NB4 (cell line): ENCODE data around the gene LDAH.

ENCODE experiments used
- DNase-seq: peaks from one replicate; pipeline ENCODE4 v3.0.0; 2010; ENCODE audit warnings: low read depth
- H3K4me3 ChIP-seq: one replicate; pipeline ENCODE4 v1.5.1; 2011; ENCODE audit warnings: mild to moderate bottlenecking, low read depth, low read length, moderate library complexity
- MAX ChIP-seq: IDR thresholded peaks from 2 replicates; pipeline ENCODE4 v1.6.1; 2011; ENCODE audit warnings: low read depth, low read length
- MYC ChIP-seq: IDR thresholded peaks from 2 replicates; pipeline ENCODE4 v1.6.1; 2011; ENCODE audit warnings: low read depth, low read length
- POLR2A ChIP-seq: IDR thresholded peaks from 2 replicates; pipeline ENCODE4 v1.6.1; 2011; ENCODE audit warnings: mild to moderate bottlenecking; ENCODE audit not compliant: insufficient read length; ENCODE audit errors: extremely low read depth
- TF ChIP-seq, protein P1 (sequence below): IDR thresholded peaks from one replicate; pipeline ENCODE4 v1.5.1; 2012; ENCODE audit warnings: low read depth, low read length

The LDAH gene

GRCh38 chr2:20693317-20693716 is 129.6 kb downstream of the LDAH start:
- TF ChIP-seq POLR2A (no peak), MYC (no peak), MAX (no peak)
- TF ChIP-seq, protein P1, sequence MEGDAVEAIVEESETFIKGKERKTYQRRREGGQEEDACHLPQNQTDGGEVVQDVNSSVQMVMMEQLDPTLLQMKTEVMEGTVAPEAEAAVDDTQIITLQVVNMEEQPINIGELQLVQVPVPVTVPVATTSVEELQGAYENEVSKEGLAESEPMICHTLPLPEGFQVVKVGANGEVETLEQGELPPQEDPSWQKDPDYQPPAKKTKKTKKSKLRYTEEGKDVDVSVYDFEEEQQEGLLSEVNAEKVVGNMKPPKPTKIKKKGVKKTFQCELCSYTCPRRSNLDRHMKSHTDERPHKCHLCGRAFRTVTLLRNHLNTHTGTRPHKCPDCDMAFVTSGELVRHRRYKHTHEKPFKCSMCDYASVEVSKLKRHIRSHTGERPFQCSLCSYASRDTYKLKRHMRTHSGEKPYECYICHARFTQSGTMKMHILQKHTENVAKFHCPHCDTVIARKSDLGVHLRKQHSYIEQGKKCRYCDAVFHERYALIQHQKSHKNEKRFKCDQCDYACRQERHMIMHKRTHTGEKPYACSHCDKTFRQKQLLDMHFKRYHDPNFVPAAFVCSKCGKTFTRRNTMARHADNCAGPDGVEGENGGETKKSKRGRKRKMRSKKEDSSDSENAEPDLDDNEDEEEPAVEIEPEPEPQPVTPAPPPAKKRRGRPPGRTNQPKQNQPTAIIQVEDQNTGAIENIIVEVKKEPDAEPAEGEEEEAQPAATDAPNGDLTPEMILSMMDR, result no peak
- DNase-seq, result no peak
- no peak overlapping the region for H3K4me3 ChIP-seq

DNA sequence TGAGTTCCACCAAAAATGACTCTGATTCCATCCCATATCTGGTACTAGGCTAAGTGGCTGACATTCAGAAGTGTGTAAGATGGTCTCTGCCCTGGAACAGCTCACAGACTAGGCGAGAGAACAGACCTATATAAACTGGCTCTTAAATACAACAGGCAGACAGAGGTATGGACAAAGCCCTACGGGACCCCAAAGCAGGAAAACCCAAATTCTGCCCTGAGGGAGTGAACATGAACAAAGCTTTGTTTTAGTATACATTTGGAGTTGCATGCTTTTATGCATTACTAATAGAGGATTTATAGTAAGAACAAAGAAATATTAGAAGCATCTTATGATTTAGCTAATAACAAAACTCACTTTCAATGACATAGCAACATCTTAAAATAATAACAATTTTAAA is 130.8 kb downstream of the LDAH start:
- H3K4me3 ChIP-seq, result no peak overlapping the region
- DNase-seq, result no peak

DNA sequence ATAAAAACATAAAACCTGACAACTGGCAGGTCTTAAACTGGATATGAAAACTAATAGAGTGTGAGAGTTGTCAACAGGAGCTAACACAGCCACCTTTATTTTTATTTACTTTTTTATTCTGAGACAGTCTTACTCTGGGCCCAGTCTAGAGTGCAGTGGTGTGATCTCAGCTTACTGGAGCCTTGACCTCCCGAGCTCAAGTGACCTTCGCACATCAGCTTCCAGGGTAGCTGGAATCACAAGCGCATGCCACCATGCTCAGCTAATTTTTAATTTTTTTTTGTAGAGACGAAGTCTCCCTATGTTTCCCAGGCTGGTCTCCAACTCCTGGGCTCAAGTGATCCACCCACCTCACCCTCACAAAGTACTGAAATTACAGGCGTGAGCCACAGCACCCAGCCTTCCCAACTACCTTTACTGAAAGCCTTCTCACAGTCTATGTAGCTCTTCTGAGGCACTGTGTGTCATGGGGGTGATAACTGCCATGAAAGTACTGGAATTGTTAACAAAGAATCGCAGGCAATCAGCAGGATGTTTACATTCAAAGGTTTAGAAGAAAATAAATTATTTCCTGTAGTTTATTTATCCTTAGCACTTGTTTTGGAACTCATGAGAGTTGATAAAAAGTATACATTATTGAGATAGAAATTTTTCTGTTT is 131.7 kb downstream of the LDAH start:
- no peak for DNase-seq
- no peak overlapping the region for H3K4me3 ChIP-seq
- TF ChIP-seq MAX (no peak), MYC (no peak), POLR2A (no peak)
- TF ChIP-seq, protein P1, result no peak

More for the DNA sequence above, 130.8 kb downstream of the LDAH start:
- TF ChIP-seq POLR2A (no peak), MAX (no peak)
- TF ChIP-seq, protein P1, result no peak

- H3K4me3 ChIP-seq, result no peak overlapping the region
- TF ChIP-seq POLR2A (no peak), MYC (no peak), MAX (no peak)
- TF ChIP-seq, protein P1, result no peak
- no peak for DNase-seq
Observed at GRCh38 chr2:20689428-20690264, 133.3 kb downstream of the LDAH start.

GRCh38 chr2:20687260-20687832 is 135.6 kb downstream of the LDAH start:
- TF ChIP-seq, protein P1, result no peak
- TF ChIP-seq MYC, result no peak
- no peak for TF ChIP-seq POLR2A
- TF ChIP-seq MAX, result no peak
- H3K4me3 ChIP-seq, result no peak overlapping the region
- no peak for DNase-seq
